ENCODE results near the gene SORBS2.

- no peak for TF ChIP-seq CTCF (IDR thresholded peaks at IDR 0.05; ENCODE audit: borderline replicate concordance, extremely low read depth, low read length, poor library complexity, severe bottlenecking)
- no peak for TF ChIP-seq EZH2 (IDR thresholded peaks at IDR 0.05; ENCODE audit: borderline replicate concordance, low read depth, low read length, severe bottlenecking)
Observed at GRCh38 chr4:185662030-185662778, 149.8 kb downstream of the SORBS2 start.

Measured in DND-41 (cell line).